SU-DHL-6 (cell line): ENCODE results near the gene EIF1AX.

ENCODE experiments used
- CTCF ChIP-seq: fragments of 200-600 bp; sonication (generic); IDR thresholded peaks from one replicate; pipeline ENCODE4 v1.5.1; 2017; ENCODE audit warnings: antibody characterized with exemption, mild to moderate bottlenecking, low read length, moderate library complexity; ENCODE audit not compliant: insufficient read depth, poor library complexity, severe bottlenecking
- EZH2phosphoT487 ChIP-seq: fragments of 200-600 bp; sonication (generic), shearing (Covaris generic); conservative IDR thresholded peaks from 2 replicates; pipeline ENCODE4 v1.6.1; 2018; ENCODE audit warnings: mild to moderate bottlenecking, antibody characterized with exemption, low read length, moderate library complexity, mixed read lengths

DNA sequence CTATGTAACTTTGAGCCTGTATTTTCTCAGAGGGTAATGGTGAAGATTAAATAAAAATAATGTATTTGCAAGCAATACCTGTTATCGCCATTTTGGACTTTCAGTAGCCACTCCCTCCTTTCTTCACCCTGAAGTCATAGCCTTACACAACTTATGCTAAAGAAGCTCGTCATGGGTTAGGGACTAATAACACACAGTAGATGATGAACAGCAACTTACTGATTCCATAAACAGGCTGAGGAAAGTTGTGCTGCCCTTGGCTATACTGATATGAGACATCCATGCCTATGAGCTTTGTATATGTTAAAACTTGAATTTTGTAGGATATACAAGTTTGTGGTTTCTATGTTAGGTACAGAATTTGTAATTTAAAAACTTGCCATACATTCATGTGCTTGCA, 31.7 kb upstream of the EIF1AX start:
- TF ChIP-seq CTCF, result no peak
- TF ChIP-seq EZH2phosphoT487, result no peak
